ENCODE measurements around the gene SDHAF4. TPM values are rescaled to one million over a fixed set of nuclear protein-coding genes. Genes with fewer than 3 reads are reported as not detected.

Gene SDHAF4
- total and polyA plus RNA-seq, 2 experiments from 2014 or later = 10.9 to 12.1 TPM

GRCh38 chr6:70527071-70527737 lies 39.5 kb upstream of the SDHAF4 start:
- Histone ChIP-seq H3F3A (ENCODE audit: insufficient read depth) (no peaks in the 10 kb centered on the region), H4K20me1 (ENCODE audit: insufficient read depth) (no peaks in the 10 kb centered on the region), H3K79me2 (ENCODE audit: insufficient read depth) (no peaks in the 10 kb centered on the region), H3K9ac (no peak overlapping the region), H3K36me3 (ENCODE audit: low read depth) (no peaks in the 10 kb centered on the region), H3K4me1 (ENCODE audit: insufficient read depth) (no peaks in the 10 kb centered on the region), H3K9me2 (ENCODE audit: insufficient read depth) (no peaks in the 10 kb centered on the region), H3K4me3 (no peak overlapping the region), H2AFZ (no peak overlapping the region), H3K9me3 (ENCODE audit: low read depth) (no peaks in the 10 kb centered on the region), H3K4me2 (ENCODE audit: unreplicated experiment) (no peak overlapping the region), H3K27ac (no peak overlapping the region), H3K27me3 (replicated peaks; ENCODE audit: insufficient read depth) (no peaks in the 10 kb centered on the region)
- 93 to 96% methylated on average over 5 of the region's 5 CpGs for WGBS, 2 experiments (ENCODE audit: low coverage in 1 of 2, low lambda C conversion rate in 2 of 2, missing lambda C conversion rate in 2 of 2)
- in situ Hi-C loops (cut with MboI) = no loop called here
- no peak for TF ChIP-seq EZH2 (IDR thresholded peaks at IDR 0.05; ENCODE audit: insufficient read depth, poor library complexity, severe bottlenecking)
- TF ChIP-seq EZH2phosphoT487 (IDR thresholded peaks at IDR 0.05; ENCODE audit: insufficient read depth, low read depth) = no peak
- peak; percentile 20 for DNase-seq

GRCh38 chr6:70530023-70530422 lies 36.7 kb upstream of the SDHAF4 start:
- H2AFZ ChIP-seq = no peak overlapping the region
- in situ Hi-C loops (cut with MboI) = no loop called here
- H3K36me3 ChIP-seq (ENCODE audit: low read depth) = no peaks in the 10 kb centered on the region
- WGBS, 2 experiments (ENCODE audit: low coverage in 1 of 2, low lambda C conversion rate in 2 of 2, missing lambda C conversion rate in 2 of 2) = 94 to 97% methylated on average over 2 of the region's 2 CpGs
- H3K27ac ChIP-seq = no peak overlapping the region
- H3K9me2 ChIP-seq (ENCODE audit: insufficient read depth) = no peaks in the 10 kb centered on the region
- no peaks in the 10 kb centered on the region for H3F3A ChIP-seq (ENCODE audit: insufficient read depth)
- no peak overlapping the region for H3K9ac ChIP-seq
- TF ChIP-seq EZH2 (IDR thresholded peaks at IDR 0.05; ENCODE audit: insufficient read depth, poor library complexity, severe bottlenecking) (no peak), EZH2phosphoT487 (IDR thresholded peaks at IDR 0.05; ENCODE audit: insufficient read depth, low read depth) (no peak)
- no peaks in the 10 kb centered on the region for H3K4me1 ChIP-seq (ENCODE audit: insufficient read depth)
- H3K79me2 ChIP-seq (ENCODE audit: insufficient read depth) = no peaks in the 10 kb centered on the region
- H3K4me2 ChIP-seq (ENCODE audit: unreplicated experiment) = no peak overlapping the region
- no peaks in the 10 kb centered on the region for H3K9me3 ChIP-seq (ENCODE audit: low read depth)
- H3K27me3 ChIP-seq (replicated peaks; ENCODE audit: insufficient read depth) = no peaks in the 10 kb centered on the region
- H4K20me1 ChIP-seq (ENCODE audit: insufficient read depth) = no peaks in the 10 kb centered on the region
- DNase-seq = no peak
- H3K4me3 ChIP-seq = no peak overlapping the region

- in situ Hi-C loops (cut with MboI) = no loop called here
These were observed 35.6 kb upstream of the SDHAF4 start for GRCh38 chr6:70531133-70531532.

GRCh38 chr6:70537266-70537665 lies 29.5 kb upstream of the SDHAF4 start:
- no peak overlapping the region for H3K27ac ChIP-seq
- in situ Hi-C loops (cut with MboI) = no loop called here
- H3K79me2 ChIP-seq (ENCODE audit: insufficient read depth) = no peaks in the 10 kb centered on the region
- DNase-seq = no peak
- no peak for TF ChIP-seq EZH2phosphoT487 (IDR thresholded peaks at IDR 0.05; ENCODE audit: insufficient read depth, low read depth)
- TF ChIP-seq EZH2 (IDR thresholded peaks at IDR 0.05; ENCODE audit: insufficient read depth, poor library complexity, severe bottlenecking) = no peak
- no peaks in the 10 kb centered on the region for H3K9me2 ChIP-seq (ENCODE audit: insufficient read depth)
- no peaks in the 10 kb centered on the region for H3K9me3 ChIP-seq (ENCODE audit: low read depth)
- H3F3A ChIP-seq (ENCODE audit: insufficient read depth) = no peaks in the 10 kb centered on the region
- H3K4me3 ChIP-seq = no peak overlapping the region
- H3K4me2 ChIP-seq (ENCODE audit: unreplicated experiment) = no peak overlapping the region
- WGBS, 2 experiments (ENCODE audit: low coverage in 1 of 2, low lambda C conversion rate in 2 of 2, missing lambda C conversion rate in 2 of 2) = 93 to 100% methylated on average over 1 of the region's 1 CpG
- H3K9ac ChIP-seq = no peak overlapping the region
- H4K20me1 ChIP-seq (ENCODE audit: insufficient read depth) = no peaks in the 10 kb centered on the region
- no peaks in the 10 kb centered on the region for H3K27me3 ChIP-seq (replicated peaks; ENCODE audit: insufficient read depth)
- H2AFZ ChIP-seq = no peak overlapping the region
- H3K4me1 ChIP-seq (ENCODE audit: insufficient read depth) = no peaks in the 10 kb centered on the region
- H3K36me3 ChIP-seq (ENCODE audit: low read depth) = no peaks in the 10 kb centered on the region

More at GRCh38 chr6:70531133-70531532, 35.6 kb upstream of the SDHAF4 start:
- no peaks in the 10 kb centered on the region for H3K4me1 ChIP-seq (ENCODE audit: insufficient read depth)
- H3K9me2 ChIP-seq (ENCODE audit: insufficient read depth) = no peaks in the 10 kb centered on the region
- H3K27ac ChIP-seq = no peak overlapping the region
- H3K36me3 ChIP-seq (ENCODE audit: low read depth) = no peaks in the 10 kb centered on the region
- no peaks in the 10 kb centered on the region for H4K20me1 ChIP-seq (ENCODE audit: insufficient read depth)
- no peaks in the 10 kb centered on the region for H3K27me3 ChIP-seq (replicated peaks; ENCODE audit: insufficient read depth)
- H3K79me2 ChIP-seq (ENCODE audit: insufficient read depth) = no peaks in the 10 kb centered on the region
- whole genome bisulfite sequencing, 2 experiments (ENCODE audit: low coverage in 1 of 2, low lambda C conversion rate in 2 of 2, missing lambda C conversion rate in 2 of 2) = 96 to 100% methylated on average over 1 of the region's 1 CpG
- no peak overlapping the region for H2AFZ ChIP-seq
- no peak overlapping the region for H3K4me3 ChIP-seq
- H3K9me3 ChIP-seq (ENCODE audit: low read depth) = no peaks in the 10 kb centered on the region
- H3K9ac ChIP-seq = no peak overlapping the region
- no peak overlapping the region for H3K4me2 ChIP-seq (ENCODE audit: unreplicated experiment)
- no peak for DNase-seq
- no peak for TF ChIP-seq EZH2phosphoT487 (IDR thresholded peaks at IDR 0.05; ENCODE audit: insufficient read depth, low read depth)
- no peak for TF ChIP-seq EZH2 (IDR thresholded peaks at IDR 0.05; ENCODE audit: insufficient read depth, poor library complexity, severe bottlenecking)
- H3F3A ChIP-seq (ENCODE audit: insufficient read depth) = no peaks in the 10 kb centered on the region
